Heart left ventricle (tissue), 16 donors: ENCODE results near the gene ZNF845. TPM values are rescaled to one million over a fixed set of nuclear protein-coding genes. Genes with fewer than 3 reads are reported as not detected.
"Not testable (repeated sequence)": the region's sequence is repeated elsewhere in the genome, so short reads cannot be mapped to it uniquely, and the experiment has no call there.

Source experiments
- ATAC-seq, 4 donors: fragments of 200-7000 bp; cut with Tn5 transposase; one replicate each; pipeline ENCODE4 v1.9.1; 2020 to 2022; ENCODE audit warnings: moderate library complexity in 4 of 4, mild to moderate bottlenecking in 3 of 4, moderate number of reproducible peaks in 1 of 4
- DNase-seq, 5 donors: peaks; one replicate each; pipeline ENCODE4 v3.0.0-alpha.2; 2020
- H3K27ac ChIP-seq, 12 donors: fragments of 200-600 bp; sonication (generic) in 4 of 12; one replicate each; pipeline versions ENCODE4 v1.5.0 to v1.8.0; 2016 to 2022; ENCODE audit warnings: mild to moderate bottlenecking in 2 of 12
- H3K27me3 ChIP-seq, 9 donors: fragments of 200-600 bp; sonication (generic) in 2 of 9; one replicate each; pipeline versions ENCODE4 v1.5.1 to v1.8.0; 2016 to 2022; ENCODE audit warnings: mild to moderate bottlenecking in 3 of 9
- H3K36me3 ChIP-seq, 9 donors: fragments of 200-600 bp; sonication (generic) in 2 of 9; one replicate each; pipeline versions ENCODE4 v1.5.0 to v1.8.0; 2018 to 2022; ENCODE audit warnings: mild to moderate bottlenecking in 2 of 9
- H3K4me1 ChIP-seq, 12 donors: fragments of 200-600 bp; sonication (generic) in 4 of 12; one replicate each; pipeline versions ENCODE4 v1.5.0 to v1.8.0; 2016 to 2022; ENCODE audit warnings: mild to moderate bottlenecking in 3 of 12
- H3K4me3 ChIP-seq, 12 donors: fragments of 200-600 bp; sonication (generic) in 4 of 12; one replicate each; pipeline versions ENCODE4 v1.5.0 to v1.8.0; 2017 to 2022; ENCODE audit warnings: mild to moderate bottlenecking in 9 of 12, moderate library complexity in 4 of 12
- H3K9me3 ChIP-seq, 12 donors: fragments of 200-600 bp; sonication (generic) in 4 of 12; one replicate each; pipeline versions ENCODE4 v1.5.0 to v1.8.0; 2016 to 2022; ENCODE audit warnings: mild to moderate bottlenecking in 1 of 12
- CTCF ChIP-seq, 12 donors: fragments of 200-600 bp; sonication (generic) in 4 of 12; IDR thresholded peaks; one replicate each; pipeline versions ENCODE4 v1.5.0 to v1.8.0; 2018 to 2022; ENCODE audit warnings: antibody characterized with exemption in 12 of 12, mild to moderate bottlenecking in 5 of 12
- POLR2A ChIP-seq, 2 donors: fragments of 450-650 bp; IDR thresholded peaks; one replicate each; pipeline ENCODE4 v1.6.1; 2017; ENCODE audit warnings: antibody characterized with exemption in 2 of 2, mild to moderate bottlenecking in 2 of 2, moderate library complexity in 2 of 2
- WGBS, 4 donors: extraction: QIAGEN DNeasy Blood & Tissue Kit in 2 of 4; methylation state at CpG; one replicate each; pipeline versions ENCODE4 v1.1.5 to v1.1.7; 2013 to 2018; 5-methylcytosine and 5-hydroxymethylcytosine counted together
- intact Hi-C, 10 donors: fragments of 100-400 bp; cut with DNase I; formaldehyde crosslinking; loops; one replicate each; pipeline versions ENCODE4 v1.11.1 to v1.14.2; 2022
- polyA plus RNA-seq, 2 donors: library from polyadenylated mRNA; stranded (reverse); fragments of 200-250 nt; gene quantifications; one replicate each; pipeline ENCODE4 v1.2.3, GENCODE V29; 2013
- total RNA-seq, 9 donors: library from RNA; depleted of rRNA in 2 of 9; stranded (reverse); fragments of >200 nt in 2 of 9; fragmentation: NEBNext Ultra II Directional in 3 of 9; extraction: Animal tissue kit (Norgen Biotek cat#: 25700) in 3 of 9; gene quantifications; one replicate each; pipeline versions ENCODE4 v1.1.0 to v1.2.4, GENCODE V29; 2016 to 2023
- donor health status: ischemic (EF 13 %, LVEDD 7.1; RV severe dilation, severe dysfunction).
- donor health status: healthy with polysubstance abuse.
- donor health status: DM: no; HTN: yes; CAD: no.
- donor health status: DM: no; HTN: no; CAD: no.
- donor health status: ischemic (EF 25% LVEDD 6.9; RV normal size, moderate dysfunction).
- donor health status: ischemic (EF 25% LVEDD 5.7; RV mildly dilated, moderate dysfunction).
- donor health status: healthy.
- donor health status: DM: yes; HTN: yes; CAD: no.
- donor health status: ischemic (EF 35%, LVEDD 5.7; RV mildly dilated, moderate dysfunction).
- donor health status: nonischemic (EF 11% LVEDD 7.7; RV severe dilation, severe dysfunction).
- donor health status: DM: yes; HTN: yes; CAD: no.
- donor health status: PGD.
- donor health status: ischemic (EF 29% LVEDD 5.4; RV normal size, mild dysfunction).
- donor health status: nonischemic (EF 23%, LVEDD 6.1; RV moderate dilation, normal function).

The ZNF845 gene
- total and polyA plus RNA-seq, 11 donors, result 1.5 to 5.7 (median 3.5) TPM

DNA sequence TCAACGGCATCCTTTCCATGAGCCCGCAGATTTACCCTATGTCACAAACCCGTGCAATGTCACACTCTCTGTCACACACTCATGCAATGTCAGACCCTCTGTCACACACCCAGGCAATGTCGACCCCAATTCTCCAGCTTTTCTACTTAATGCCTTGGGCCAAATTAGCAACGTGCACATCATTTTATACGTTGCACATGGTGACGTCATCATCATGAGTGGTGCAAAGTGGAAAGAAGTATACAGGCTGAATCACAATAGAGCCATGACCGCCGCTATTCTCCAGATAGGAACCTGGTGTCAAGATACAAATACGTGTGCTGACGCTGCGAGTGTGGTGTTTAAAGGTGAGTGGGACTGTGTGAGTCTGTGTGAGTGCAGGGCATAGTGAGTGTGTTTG is 21.7 kb upstream of the ZNF845 start:
- 69 to 73% (median 71%) methylated on average over 12 of the region's 12 CpGs for WGBS, 4 donors
- intact Hi-C loops, result no loop called here
- ATAC-seq (no peak), DNase-seq (no peak)
- no peaks in the 10 kb centered on the region for H3K36me3 ChIP-seq
- peaks cover 0 to 5% (median 0%) of the 10 kb centered on the region in 12 donors for H3K4me1 ChIP-seq
- H3K27ac ChIP-seq, result no peak overlapping the region
- H3K27me3 ChIP-seq, result peaks cover 0 to 70% (median 23%) of the 10 kb centered on the region in 9 donors
- H3K4me3 ChIP-seq, result no peak overlapping the region
- TF ChIP-seq POLR2A (IDR thresholded peaks at IDR 0.05), result no peak
- no peak for TF ChIP-seq CTCF (IDR thresholded peaks at IDR 0.05)
- no peaks in the 10 kb centered on the region for H3K9me3 ChIP-seq

- peak overlapping the region in 9 of 12 donors; percentile 2 to 41 (median 29) for H3K4me3 ChIP-seq
- H3K4me1 ChIP-seq, result peaks cover 0 to 13% (median 2%) of the 10 kb centered on the region in 12 donors
- peaks cover 0 to 27% (median 0%) of the 10 kb centered on the region in 9 donors for H3K27me3 ChIP-seq
- H3K36me3 ChIP-seq, result no peaks in the 10 kb centered on the region
- TF ChIP-seq POLR2A (IDR thresholded peaks at IDR 0.05), result no peak
- peak in 1 of 12 donors; percentile 15 for TF ChIP-seq CTCF (IDR thresholded peaks at IDR 0.05)
- DNase-seq (peak; percentile 40 to 81 (median 79)), ATAC-seq (peak; percentile 32 to 80 (median 64))
- intact Hi-C loops, result no loop called here
- no peak overlapping the region for H3K27ac ChIP-seq
- peaks cover 0 to 43% (median 4%) of the 10 kb centered on the region in 12 donors for H3K9me3 ChIP-seq
- 15 to 39% (median 19%) methylated on average over 17 to 24 of the region's 24 CpGs for WGBS, 4 donors
These were observed 4.6 kb upstream of the ZNF845 start for GRCh38 chr19:53328967-53329366.

DNA sequence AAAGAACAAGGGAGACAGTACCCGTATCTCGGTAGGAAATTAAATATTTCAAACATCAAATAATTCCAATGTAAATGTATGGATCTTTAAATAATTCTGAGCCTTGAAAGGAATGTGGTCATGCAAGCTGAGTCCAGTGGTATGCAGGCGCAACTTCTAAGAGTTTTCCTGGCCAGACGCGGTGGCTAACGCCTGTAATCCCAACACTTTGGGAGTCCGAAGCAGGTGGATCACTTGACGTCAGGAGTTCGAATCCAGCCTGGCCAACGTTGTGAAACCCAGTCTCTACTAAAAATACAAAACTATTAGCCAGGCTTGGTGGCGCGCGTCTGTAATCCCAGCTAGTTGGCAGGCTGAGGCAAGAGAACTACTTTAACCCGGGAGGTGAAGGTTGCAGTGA is 1.1 kb upstream of the ZNF845 start:
- Histone ChIP-seq H3K36me3 (peaks cover 0 to under 1% (median 0%) of the 10 kb centered on the region in 9 donors), H3K27me3 (peaks cover 0 to 10% (median 0%) of the 10 kb centered on the region in 9 donors), H3K27ac (peak overlapping the region in 4 of 12 donors; percentile 70 to 81 (median 77)), H3K4me3 (peak overlapping the region in 10 of 12 donors; percentile 44 to 93 (median 76)), H3K4me1 (peaks cover 0 to 19% (median 2%) of the 10 kb centered on the region in 12 donors), H3K9me3 (peaks cover 0 to 26% (median 0%) of the 10 kb centered on the region in 12 donors)
- 73 to 83% (median 80%) methylated on average over 14 of the region's 14 CpGs for WGBS, 4 donors
- no peak for TF ChIP-seq POLR2A (IDR thresholded peaks at IDR 0.05)
- TF ChIP-seq CTCF (IDR thresholded peaks at IDR 0.05), result no peak
- DNase-seq (no peak), ATAC-seq (no peak)
- intact Hi-C loops, result loop anchor here in 4 of 10 donors (2.0 to 10.0 kb wide), 4 partner anchors 78 to 138 kb away; partner anchors contain the start of genes ZNF677 (in 2 of the 4) and ZNF665 (in 1 of the 4)

GRCh38 chr19:53333066-53333462 is 485 bp upstream of the ZNF845 start:
- H3K4me1 ChIP-seq, result peaks cover 0 to 19% (median 2%) of the 10 kb centered on the region in 12 donors
- peak; percentile 29 to 67 (median 42) for DNase-seq
- TF ChIP-seq CTCF (IDR thresholded peaks at IDR 0.05), result no peak
- no peak for TF ChIP-seq POLR2A (IDR thresholded peaks at IDR 0.05)
- peaks cover 0 to 20% (median 0%) of the 10 kb centered on the region in 12 donors for H3K9me3 ChIP-seq
- H3K27me3 ChIP-seq, result peaks cover 0 to 7% (median 0%) of the 10 kb centered on the region in 9 donors
- intact Hi-C loops, result loop anchor here in 4 of 10 donors (1.0 to 10.0 kb wide), 5 partner anchors 78 to 138 kb away; partner anchors contain the start of genes ZNF677 (in 2 of the 4) and ZNF665 (in 1 of the 4)
- peaks cover 0 to 6% (median 0%) of the 10 kb centered on the region in 9 donors for H3K36me3 ChIP-seq
- H3K27ac ChIP-seq, result peak overlapping the region in 11 of 12 donors; percentile 60 to 81 (median 73)
- 0 to 3% (median 0%) methylated on average over 12 to 14 of the region's 14 CpGs for WGBS, 4 donors
- peak overlapping the region; percentile 29 to 93 (median 76) for H3K4me3 ChIP-seq
- ATAC-seq, result peak in 3 of 4 donors; percentile 25 to 49 (median 44)

GRCh38 chr19:53344403-53344802 is 10.9 kb downstream of the ZNF845 start:
- H3K4me3 ChIP-seq, H3K27ac ChIP-seq, H3K27me3 ChIP-seq, H3K4me1 ChIP-seq, intact Hi-C loops, ATAC-seq, DNase-seq: not testable (repeated sequence)
- Histone ChIP-seq H3K36me3 (peaks cover 0 to 99% (median 82%) of the 10 kb centered on the region in 9 donors), H3K9me3 (peaks cover 0 to 79% (median 28%) of the 10 kb centered on the region in 12 donors)
- WGBS, 4 donors, result 96 to 98% (median 97%) methylated on average over 4 of the region's 4 CpGs
